ENCODE measurements around the gene KLHL12.

The KLHL12 gene

GRCh38 chr1:202880961-202881460, 46.0 kb downstream of the KLHL12 start:
- DNase-seq, result no peak

GRCh38 chr1:202880062-202880461, 47.0 kb downstream of the KLHL12 start:
- no peak for DNase-seq

- no peak for DNase-seq
Observed at GRCh38 chr1:202879128-202879527, 47.9 kb downstream of the KLHL12 start.

GRCh38 chr1:202873026-202873425, 54.0 kb downstream of the KLHL12 start:
- no peak for DNase-seq

GRCh38 chr1:202871367-202871766, 55.7 kb downstream of the KLHL12 start:
- no peak for DNase-seq

GRCh38 chr1:202862679-202863560, 64.1 kb downstream of the KLHL12 start:
- DNase-seq, result no peak

GRCh38 chr1:202861420-202862132, 65.5 kb downstream of the KLHL12 start:
- peak; percentile 89 for DNase-seq

GRCh38 chr1:202860744-202861419, 66.2 kb downstream of the KLHL12 start:
- DNase-seq, result peak; percentile 39

- no peak for DNase-seq
Observed at GRCh38 chr1:202858789-202859414, 68.1 kb downstream of the KLHL12 start.

- no peak for DNase-seq
Observed at GRCh38 chr1:202858331-202858730, 68.7 kb downstream of the KLHL12 start.

GRCh38 chr1:202857136-202857610, 69.9 kb downstream of the KLHL12 start:
- no peak for DNase-seq

GRCh38 chr1:202856014-202856413, 71.0 kb downstream of the KLHL12 start:
- no peak for DNase-seq

- no peak for DNase-seq
Observed at GRCh38 chr1:202854787-202855186, 72.2 kb downstream of the KLHL12 start.

- peak; percentile 65 for DNase-seq
Observed at GRCh38 chr1:202852163-202852904, 74.7 kb downstream of the KLHL12 start.

- no peak for DNase-seq
Observed at GRCh38 chr1:202850593-202851362, 76.3 kb downstream of the KLHL12 start.

- DNase-seq, result no peak
Observed at GRCh38 chr1:202848191-202848542, 78.9 kb downstream of the KLHL12 start.

GRCh38 chr1:202844935-202845334, 82.1 kb downstream of the KLHL12 start:
- peak; percentile 34 for DNase-seq

GRCh38 chr1:202844259-202844658, 82.8 kb downstream of the KLHL12 start:
- no peak for DNase-seq

- DNase-seq, result no peak
Observed at GRCh38 chr1:202843081-202843480, 84.0 kb downstream of the KLHL12 start.
